HuH-7.5 (cell line): ENCODE results near the gene TMEM217.

Experiments used
- DNase-seq: peaks from one replicate; pipeline ENCODE4 v3.0.0; 2011; ENCODE audit warnings: low spot score

TMEM217 gene

DNA sequence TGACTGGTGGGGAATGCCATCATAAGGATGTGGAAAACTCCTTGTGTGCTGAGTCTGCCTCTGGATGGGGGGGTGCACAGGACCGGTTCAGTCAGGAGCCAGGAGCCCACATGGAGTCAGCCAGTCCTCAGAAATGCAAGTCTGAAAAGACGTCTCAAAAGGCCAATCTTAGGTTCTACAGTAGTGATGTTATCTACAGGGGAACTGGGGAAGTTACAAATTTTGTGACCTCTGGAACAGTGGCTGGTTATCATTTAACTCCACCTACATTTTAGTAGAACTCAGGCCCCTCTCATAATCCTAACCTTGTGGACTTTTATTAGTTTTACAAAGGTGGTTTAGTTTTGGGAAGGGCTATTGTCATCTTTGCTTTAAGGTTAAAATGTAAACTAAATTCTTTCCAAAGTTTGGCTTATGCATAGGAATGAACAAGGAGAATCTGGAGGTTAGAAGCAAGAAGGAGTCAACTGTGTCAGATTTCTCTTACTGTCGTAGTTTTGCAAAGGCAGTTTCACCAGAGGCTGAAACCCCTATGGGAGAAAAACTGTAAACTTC lies 14.1 kb downstream of the TMEM217 start:
- no peak for DNase-seq

DNA sequence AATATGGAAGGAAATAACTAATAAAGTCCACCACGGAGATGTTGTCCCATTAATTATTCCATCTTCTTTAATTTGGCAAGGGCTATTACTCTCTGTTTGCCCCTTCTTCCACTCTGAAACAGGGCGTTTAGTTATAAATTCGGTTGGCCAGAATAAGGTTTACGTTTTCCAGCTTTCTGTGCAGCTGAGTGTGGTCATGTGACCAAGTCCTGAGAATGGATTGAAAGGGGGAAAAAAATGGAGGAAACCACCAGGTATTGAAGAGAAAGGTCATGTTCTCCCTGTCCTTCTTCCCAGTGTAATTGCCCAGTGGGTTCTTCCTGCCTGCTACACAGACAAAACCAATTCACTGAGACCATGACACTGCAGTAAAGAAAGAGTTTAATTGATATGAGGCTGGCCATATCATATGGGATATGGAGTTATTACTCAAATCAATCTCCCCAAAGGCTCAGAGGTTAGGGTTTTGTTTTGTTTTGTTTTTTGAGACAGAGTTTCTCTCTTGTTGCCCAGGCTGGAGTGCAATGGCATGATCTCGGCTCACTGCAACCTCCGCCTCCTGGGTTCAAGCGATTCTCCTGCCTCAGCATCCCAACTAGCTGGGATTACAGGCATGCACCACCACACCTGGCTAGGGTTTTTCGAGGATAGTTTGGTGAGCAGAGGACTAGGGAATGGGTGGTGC lies 14.7 kb downstream of the TMEM217 start:
- no peak for DNase-seq

GRCh38 chr6:37242429-37243052 lies 15.4 kb downstream of the TMEM217 start:
- no peak for DNase-seq

GRCh38 chr6:37241775-37242428 lies 16.0 kb downstream of the TMEM217 start:
- DNase-seq, result no peak

DNA sequence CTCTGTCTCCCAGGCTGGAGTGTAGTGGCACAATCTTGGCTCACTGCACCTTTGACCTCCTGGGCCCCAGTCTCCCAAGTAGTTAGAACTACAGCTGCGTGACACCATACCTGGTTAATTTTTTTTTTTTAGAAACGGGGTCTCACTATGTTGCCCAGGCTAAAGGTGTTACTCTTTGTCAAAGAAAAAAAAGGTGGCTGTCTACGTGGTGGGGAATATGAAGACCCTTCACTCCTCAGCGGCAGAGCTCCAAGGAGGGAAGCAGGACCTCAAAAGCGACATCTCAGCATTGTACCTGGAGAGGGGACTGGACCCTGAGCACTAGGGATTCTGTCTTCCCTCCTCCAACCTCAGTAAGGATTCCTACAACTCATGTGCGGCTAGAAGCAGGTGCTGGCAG lies 16.8 kb downstream of the TMEM217 start:
- no peak for DNase-seq

DNA sequence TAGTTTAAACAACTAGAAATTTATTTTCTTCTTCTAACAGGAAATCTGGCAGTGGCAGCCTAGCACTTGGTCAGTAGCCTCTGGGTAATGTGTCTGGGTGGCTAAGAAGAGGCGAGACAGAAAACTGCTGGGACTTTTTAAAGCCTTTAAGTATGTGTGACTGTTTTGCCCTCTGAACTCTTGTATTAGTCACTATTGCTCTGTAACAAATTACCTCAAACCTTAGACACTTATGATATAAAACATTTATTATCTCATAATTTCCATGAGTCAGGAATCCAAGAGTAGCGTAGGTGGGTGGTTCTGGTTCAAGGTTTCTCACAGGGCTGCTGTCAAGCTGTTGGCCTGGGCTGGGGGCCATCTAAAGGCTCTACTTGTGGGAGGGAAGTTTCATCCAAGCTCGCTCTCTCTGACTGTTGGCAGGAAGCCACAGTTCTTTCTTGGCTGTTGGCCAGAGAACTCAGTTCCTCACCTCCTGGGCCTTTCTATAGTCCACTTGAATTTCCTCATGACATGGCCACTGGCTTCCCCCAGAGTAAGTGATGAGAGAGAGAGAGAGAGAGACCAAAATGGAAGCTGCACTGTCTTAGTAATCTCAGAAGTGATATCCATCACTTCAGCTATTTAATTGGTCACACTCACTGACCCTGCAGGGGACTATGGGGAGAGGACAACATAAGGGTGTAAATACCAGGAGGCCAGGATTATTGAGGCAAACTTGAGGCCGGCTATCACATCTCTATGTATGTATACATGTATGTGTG lies 17.8 kb downstream of the TMEM217 start:
- no peak for DNase-seq

GRCh38 chr6:37239526-37239925 lies 18.4 kb downstream of the TMEM217 start:
- DNase-seq, result no peak

DNA sequence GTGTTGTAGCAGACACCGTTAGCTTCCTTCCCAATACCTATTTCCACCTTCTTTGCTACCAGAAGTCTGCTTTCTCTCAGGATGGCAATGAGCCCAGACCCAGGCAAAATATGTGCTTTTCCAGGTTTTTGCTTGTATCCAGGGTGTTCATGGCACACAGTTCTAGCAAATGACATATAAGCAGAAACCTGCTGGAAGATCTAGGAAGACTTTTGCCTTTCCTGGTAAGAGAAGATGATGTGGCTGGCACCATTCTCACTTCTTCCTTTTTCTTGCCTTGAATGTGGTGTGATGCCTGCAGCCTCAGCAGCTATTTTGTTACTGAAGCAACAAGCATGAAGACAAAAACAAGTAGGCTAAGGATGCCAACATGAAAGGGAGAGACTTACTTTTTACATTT lies 19.6 kb downstream of the TMEM217 start:
- DNase-seq, result no peak

GRCh38 chr6:37237789-37238188 lies 20.2 kb downstream of the TMEM217 start:
- DNase-seq, result no peak

- no peak for DNase-seq
Observed at GRCh38 chr6:37236921-37237320, 21.0 kb downstream of the TMEM217 start.

DNA sequence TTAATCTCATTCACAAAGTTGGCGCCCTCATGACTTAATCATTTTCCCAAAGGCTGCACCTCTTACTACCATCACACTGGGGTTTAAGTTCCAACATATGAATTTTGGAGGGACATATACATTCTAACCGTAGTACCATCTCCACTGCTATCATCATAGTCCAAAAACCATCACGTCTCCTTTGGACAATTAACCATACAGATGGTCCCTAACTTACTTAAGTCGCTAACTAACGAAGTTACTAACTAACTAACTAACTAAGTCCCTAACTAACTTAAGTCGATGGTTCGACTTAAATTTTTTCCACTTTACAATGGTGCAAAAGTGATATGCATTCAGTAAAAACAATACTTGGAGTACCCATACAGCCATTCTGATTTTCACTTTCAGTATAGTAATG lies 24.4 kb downstream of the TMEM217 start:
- DNase-seq, result no peak

DNA sequence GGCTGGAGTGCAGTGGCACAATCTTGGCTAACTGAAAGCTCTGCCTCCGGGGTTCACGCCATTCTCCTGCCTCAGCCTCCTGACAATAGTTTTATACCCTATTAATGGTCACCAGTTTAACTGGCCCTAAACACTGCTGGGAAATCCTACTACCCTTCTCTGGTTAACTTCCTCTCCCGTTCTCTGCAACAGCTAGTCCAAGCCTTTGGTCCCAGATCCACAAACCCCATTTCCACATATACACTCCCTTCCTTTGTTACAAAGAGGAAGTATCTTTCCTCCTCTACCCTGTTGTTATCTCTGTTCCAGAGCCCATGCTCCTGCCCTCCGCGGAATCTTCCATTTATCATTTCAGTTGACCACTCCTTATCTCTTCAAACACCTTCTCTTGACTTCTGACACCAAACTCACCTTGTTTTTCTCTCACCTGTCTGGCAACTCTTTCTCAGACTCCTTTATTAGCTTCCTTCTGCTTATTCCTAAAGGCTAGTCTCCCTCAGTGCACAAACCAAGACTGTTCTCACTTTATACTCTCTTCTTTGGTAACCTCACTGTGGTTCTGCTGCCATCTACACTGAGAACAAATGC lies 25.4 kb downstream of the TMEM217 start:
- DNase-seq, result no peak

GRCh38 chr6:37230104-37230503 lies 27.8 kb downstream of the TMEM217 start:
- DNase-seq, result no peak

- no peak for DNase-seq
Observed at GRCh38 chr6:37225350-37226169, 32.4 kb downstream of the TMEM217 start.

DNA sequence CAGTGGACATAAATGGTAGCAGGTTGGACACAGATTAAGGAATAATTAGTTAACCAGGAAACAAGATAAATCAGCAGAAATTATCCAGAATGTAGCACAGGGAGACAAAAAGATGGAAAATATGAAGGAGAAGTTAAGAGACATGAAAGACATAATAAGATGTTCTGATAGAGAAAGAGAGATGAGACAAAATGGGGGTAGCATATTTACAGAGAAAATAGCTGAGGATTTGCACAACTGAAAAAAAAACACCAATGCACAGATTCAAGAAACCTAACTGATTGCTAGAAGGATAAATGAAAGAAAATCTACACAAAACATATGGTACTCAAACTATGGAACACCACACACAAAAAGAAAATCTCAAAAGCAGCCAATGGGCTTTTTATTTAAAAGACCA lies 35.0 kb downstream of the TMEM217 start:
- no peak for DNase-seq

- DNase-seq, result peak; percentile 77
Observed at GRCh38 chr6:37222125-37222967, 35.6 kb downstream of the TMEM217 start.

DNA sequence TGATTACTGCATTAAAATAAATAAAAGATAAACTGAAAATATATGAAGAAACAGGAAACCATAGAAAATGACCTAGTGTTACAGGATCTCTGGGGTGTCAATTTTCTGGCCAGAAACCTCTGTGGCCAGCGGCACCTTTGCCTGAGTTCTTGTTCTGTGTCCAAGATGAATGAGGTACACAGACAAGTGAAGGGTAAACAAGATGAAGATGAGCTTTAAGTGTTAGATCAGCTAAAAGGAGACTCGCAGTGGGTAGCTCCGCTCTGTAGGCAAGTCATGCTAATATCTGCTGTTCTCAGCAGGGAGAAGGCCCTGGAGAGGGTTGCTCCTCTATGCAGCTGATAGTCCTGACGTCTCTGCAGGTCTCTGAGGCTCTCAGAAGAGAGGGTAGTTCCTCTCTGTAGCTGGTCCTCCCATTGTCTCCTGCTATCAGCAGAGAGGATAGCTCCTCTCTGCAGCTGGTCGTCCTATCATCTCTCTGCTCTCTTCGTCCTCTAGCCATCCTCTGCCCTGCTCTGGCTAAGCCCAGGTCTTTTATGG lies 36.3 kb downstream of the TMEM217 start:
- DNase-seq, result no peak

DNA sequence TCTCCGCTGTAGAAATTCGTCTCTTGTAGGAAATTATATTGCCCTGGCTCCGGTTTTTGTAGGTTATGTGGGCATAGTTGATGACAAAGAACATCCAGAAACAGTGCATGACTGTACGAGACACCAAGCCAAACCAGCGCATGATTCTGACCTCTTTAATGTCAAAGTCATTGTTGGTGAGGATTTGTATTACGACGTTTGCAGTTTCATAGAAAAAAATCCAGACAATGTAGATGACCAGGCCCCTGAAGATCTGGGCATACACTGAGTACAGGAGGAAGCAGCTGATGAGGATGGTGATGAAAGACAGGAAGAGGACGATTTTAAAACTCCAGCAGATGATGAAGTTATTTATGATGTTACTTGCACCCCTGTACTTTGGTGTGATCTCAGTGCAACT lies 39.4 kb downstream of the TMEM217 start:
- no peak for DNase-seq

- no peak for DNase-seq
Observed at GRCh38 chr6:37218061-37218460, 39.9 kb downstream of the TMEM217 start.

GRCh38 chr6:37212268-37212667 lies 45.7 kb downstream of the TMEM217 start:
- no peak for DNase-seq
